Thyroid gland (tissue), 4 donors: ENCODE results near the gene OXSR1.

Experiments used
- CTCF ChIP-seq, 6 experiments: fragments of 200-600 bp in 3 of 6; fragments of 450-650 bp in 3 of 6; sonication (generic) in 3 of 6; IDR thresholded peaks; one replicate each; pipeline ENCODE4 v1.5.1; 2016 to 2019; ENCODE audit warnings: antibody characterized with exemption in 6 of 6, mild to moderate bottlenecking in 2 of 6, inconsistent platforms in 1 of 6, moderate library complexity in 1 of 6
- POLR2A ChIP-seq, 2 donors: fragments of 450-650 bp; IDR thresholded peaks; one replicate each; pipeline ENCODE4 v1.6.1; 2017; ENCODE audit warnings: antibody characterized with exemption in 2 of 2, mild to moderate bottlenecking in 2 of 2, moderate library complexity in 1 of 2

GRCh38 chr3:38276917-38277630 is 111.7 kb downstream of the OXSR1 start:
- TF ChIP-seq CTCF (IDR thresholded peaks at IDR 0.05) = no peak
- no peak for TF ChIP-seq POLR2A (IDR thresholded peaks at IDR 0.05)
